Activated T-helper 1 cell treated with Interleukin-2 at 50 U/mL for 16 hours (primary cell): ENCODE data around the gene KIF5C.

Experiments
- DNase-seq: peaks from one replicate; pipeline ENCODE4 v3.0.0-alpha.2; 2020; ENCODE audit warnings: low read depth

The KIF5C gene

GRCh38 chr2:149044500-149044899 lies 169.5 kb downstream of the KIF5C start:
- DNase-seq, result no peak

DNA sequence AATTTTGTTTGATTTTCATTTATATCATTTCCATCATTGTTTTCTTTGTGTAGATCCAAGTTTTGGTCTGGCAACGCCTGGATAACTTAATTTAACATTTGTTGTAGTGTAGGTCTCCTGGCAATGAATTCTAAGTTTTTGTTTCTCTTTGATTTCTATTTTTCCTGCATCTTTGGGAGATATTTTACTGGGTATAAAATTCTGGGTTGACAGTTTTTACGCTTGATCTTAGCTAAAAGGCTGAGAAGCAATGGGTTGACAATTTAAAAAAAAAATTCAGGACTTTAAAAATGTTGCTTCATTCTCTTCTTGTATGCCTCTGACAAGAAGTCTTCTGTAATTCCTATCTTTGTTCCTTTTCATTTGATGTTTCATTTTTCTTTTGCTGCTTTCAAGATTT lies 172.1 kb downstream of the KIF5C start:
- no peak for DNase-seq

- DNase-seq, result no peak
Measured at GRCh38 chr2:149049142-149049541, 174.1 kb downstream of the KIF5C start.

DNA sequence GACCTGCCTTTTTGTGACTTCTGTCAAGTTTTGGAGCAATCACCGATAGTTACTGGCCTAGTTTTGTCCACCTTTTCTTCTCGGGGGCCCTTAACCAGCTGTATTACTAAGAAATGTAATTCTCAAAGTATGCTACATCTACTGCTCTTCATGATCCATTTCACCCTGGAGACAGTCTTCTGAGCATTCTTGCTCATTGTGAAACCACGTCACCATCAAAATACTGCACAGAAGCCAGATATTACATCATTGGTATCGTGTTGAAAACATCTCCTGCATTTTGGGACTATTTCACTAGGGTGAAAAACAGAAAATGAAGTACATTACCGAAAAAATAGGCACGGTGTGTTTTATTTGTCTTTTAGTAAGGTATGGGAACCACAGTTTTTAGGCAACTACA lies 175.2 kb downstream of the KIF5C start:
- no peak for DNase-seq

GRCh38 chr2:149055751-149056150 lies 180.7 kb downstream of the KIF5C start:
- DNase-seq, result no peak

DNA sequence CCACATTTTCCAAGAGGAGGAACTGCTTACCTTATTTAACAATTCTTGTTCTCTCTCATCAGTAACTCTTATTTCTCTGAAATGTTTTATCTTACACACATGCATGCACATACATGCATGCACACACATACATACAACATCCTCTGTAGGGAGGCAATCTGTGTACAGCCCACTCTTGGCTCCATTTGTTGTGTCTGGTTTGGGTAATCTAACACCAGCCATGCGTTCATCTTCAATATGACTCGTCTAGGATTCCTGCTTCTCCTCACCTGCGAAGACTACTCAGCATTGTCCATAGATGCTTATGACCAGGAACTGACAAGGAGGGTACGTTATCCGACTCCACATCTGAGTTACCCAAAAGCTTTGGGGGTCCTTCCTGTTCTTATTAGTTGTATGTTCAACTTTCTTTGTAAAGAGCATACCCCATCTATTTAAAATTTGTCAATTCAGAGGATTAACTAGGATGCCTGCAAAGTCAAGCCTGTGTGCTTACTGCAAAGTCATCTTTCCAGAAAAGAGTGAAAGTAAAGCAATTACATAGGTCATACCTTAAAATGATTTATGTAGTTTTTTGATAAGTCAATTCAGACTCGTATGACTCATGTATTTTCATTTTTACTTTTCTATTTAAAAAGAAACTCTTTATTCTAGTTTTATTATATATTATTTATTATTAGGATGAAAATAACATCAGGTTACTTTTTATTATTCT lies 181.7 kb downstream of the KIF5C start:
- DNase-seq, result no peak

GRCh38 chr2:149057401-149057800 lies 182.4 kb downstream of the KIF5C start:
- no peak for DNase-seq

- DNase-seq, result no peak
Measured at GRCh38 chr2:149058936-149059335, 183.9 kb downstream of the KIF5C start.

GRCh38 chr2:149059822-149060221 lies 184.8 kb downstream of the KIF5C start:
- DNase-seq, result no peak

DNA sequence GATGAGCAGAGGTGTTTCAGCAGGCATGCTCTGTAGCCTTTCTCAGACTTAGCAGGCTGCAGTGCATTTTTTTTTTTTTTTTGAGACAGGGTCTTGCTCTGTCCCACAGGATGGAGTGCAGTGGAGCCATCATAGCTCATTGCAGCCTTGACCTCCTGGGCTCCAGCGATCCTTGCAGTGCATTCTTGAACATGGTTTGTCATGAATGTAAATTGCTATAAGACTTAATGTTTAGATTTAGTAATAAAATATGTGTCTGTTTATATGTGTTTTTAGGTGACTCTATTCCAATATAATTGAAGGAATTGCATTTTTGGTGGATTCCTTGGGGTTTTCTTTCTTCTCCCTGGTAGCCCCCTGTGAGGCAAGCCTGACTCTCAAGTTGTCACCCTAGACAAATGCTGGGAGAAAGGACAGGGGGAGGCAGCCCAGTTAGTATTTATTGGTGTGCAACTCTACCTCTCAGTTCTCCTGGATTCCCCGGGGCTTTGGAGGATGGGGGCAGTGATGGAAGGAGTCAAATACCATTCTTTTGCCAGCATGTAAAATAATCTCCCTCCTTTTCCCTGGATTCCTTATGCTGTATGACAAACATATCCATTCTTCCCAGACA lies 186.2 kb downstream of the KIF5C start:
- no peak for DNase-seq

DNA sequence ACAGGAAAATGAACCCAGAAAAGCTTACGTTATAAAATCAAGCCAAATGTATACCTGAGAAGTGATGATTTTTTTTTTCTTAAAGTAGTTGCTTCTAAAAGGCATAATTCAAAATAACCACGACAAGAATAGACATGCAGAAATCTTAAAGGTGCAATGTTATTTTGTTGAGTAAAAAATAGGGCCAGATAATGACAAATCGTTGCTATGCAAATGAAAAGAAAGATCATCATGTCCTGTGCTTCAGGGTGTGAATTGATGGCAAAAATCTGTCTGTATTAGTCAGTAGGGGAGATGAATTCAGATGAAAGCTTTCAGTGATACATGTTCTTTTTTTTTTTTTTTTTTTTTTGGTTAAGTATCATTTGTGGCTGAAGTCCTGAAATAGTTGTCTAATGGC lies 187.5 kb downstream of the KIF5C start:
- no peak for DNase-seq

DNA sequence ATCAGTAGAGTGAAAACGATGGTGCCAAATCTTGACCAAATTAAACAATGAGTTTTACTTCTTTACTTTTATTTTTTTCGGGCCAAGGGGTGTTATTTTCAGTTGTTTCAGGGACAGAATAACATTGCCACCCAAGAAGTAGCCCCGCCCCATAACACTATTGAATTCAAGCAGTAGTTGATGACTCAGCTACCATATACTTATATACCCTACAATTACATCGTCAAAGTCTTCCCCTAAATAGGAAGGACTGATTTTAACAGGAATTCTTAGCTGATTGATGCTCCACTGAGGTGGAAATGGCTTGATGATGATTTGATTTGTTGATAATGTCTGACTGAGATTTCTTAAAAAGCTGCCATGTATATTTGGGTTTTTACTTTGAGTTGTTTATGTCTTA lies 188.2 kb downstream of the KIF5C start:
- DNase-seq, result no peak

- no peak for DNase-seq
Measured at GRCh38 chr2:149064365-149064841, 189.4 kb downstream of the KIF5C start.

- DNase-seq, result no peak
Measured at GRCh38 chr2:149064856-149065630, 190.0 kb downstream of the KIF5C start.

GRCh38 chr2:149068225-149068995 lies 193.4 kb downstream of the KIF5C start:
- no peak for DNase-seq

GRCh38 chr2:149068996-149069888 lies 194.2 kb downstream of the KIF5C start:
- DNase-seq, result no peak

GRCh38 chr2:149070681-149071320 lies 195.8 kb downstream of the KIF5C start:
- DNase-seq, result no peak

DNA sequence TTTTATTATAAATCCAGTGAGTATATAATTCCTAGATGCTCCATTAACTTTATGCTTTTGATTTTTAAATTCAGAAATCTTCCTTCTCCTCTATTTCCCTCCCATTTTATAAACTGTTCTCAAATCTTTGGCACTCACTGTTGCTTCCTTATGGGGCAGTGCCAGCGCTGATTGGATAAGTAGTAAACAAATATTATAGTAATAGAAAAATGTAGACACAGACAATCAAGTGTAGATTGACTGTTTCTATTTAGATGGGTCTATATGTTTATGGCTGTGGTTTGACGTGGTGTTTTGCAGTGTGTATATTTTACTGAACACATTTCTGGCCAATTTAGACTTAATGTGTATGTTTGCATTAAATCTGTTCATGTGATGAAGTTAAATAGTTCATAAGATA lies 200.1 kb downstream of the KIF5C start:
- DNase-seq, result no peak

DNA sequence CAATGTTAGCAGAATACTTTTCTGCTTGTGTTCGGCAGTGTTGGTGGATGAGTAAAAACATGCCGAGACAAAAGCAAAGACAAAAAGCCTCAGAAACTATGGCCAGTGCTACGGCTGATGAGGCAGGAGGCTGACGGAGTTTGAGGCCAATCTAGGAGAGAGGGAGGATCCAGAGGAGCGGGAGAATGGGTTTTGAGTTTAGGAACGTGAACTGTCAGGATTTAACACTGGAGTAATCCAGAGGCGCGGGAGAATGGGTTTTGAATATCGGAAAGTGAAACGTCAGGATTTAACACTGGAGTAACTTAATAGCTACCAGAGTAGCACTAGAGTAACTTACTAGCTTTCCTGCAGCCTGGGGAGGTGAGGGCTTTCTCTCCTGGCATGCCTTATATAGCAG lies 200.8 kb downstream of the KIF5C start:
- DNase-seq, result no peak
